GM18519 (cell line): ENCODE data around the gene DTWD2.

ENCODE experiments used
- ATAC-seq: cut with Tn5 transposase; IDR thresholded peaks from one replicate; pipeline ENCODE4 v1.9.1; 2021; ENCODE audit warnings: mild to moderate bottlenecking, moderate library complexity; ENCODE audit not compliant: unreplicated experiment, low FRiP score

DTWD2 gene

GRCh38 chr5:118791926-118792734, 196.2 kb downstream of the DTWD2 start:
- peak; percentile 96 for ATAC-seq

- ATAC-seq = no peak
Measured at GRCh38 chr5:118789366-118789765, 199.0 kb downstream of the DTWD2 start.

DNA sequence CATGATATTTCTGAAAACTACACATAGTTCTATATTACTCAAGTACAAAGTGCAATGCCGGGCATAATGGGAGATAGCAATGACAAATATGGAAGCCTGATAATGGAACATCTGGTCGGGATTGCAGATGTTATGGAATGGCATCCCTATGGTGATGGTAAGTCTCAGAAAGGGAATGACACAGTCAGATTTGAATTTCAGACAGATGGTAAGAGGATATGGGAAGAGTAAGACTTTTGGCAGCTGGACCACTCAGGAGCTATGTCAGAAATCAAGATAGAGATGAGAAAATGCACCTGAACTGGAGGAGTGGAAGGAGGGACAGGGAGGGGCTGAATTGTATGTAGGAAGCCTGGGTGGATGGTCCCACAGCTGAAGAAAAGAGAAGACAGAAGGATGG, 200.0 kb downstream of the DTWD2 start:
- ATAC-seq = no peak
